Tibial nerve (tissue), 4 donors: ENCODE measurements around the gene CREBL2.

Experiments
- EP300 ChIP-seq, 2 donors: sonication (generic); formaldehyde crosslinking; IDR thresholded peaks; one replicate each; pipeline ENCODE4 v1.6.1; 2017; ENCODE audit warnings: antibody characterized with exemption in 2 of 2, mild to moderate bottlenecking in 1 of 2
- POLR2A ChIP-seq, 2 donors: fragments of 450-650 bp; IDR thresholded peaks; one replicate each; pipeline ENCODE4 v1.6.1; 2017; ENCODE audit warnings: antibody characterized with exemption in 2 of 2, mild to moderate bottlenecking in 2 of 2, moderate library complexity in 2 of 2
- TF ChIP-seq, protein P1 (sequence below), 5 experiments: fragments of 200-600 bp in 3 of 5; fragments of 450-650 bp in 2 of 5; sonication (generic) in 3 of 5; IDR thresholded peaks; one replicate each; pipeline ENCODE4 v1.5.1; 2016 to 2019; ENCODE audit warnings: antibody characterized with exemption in 5 of 5, mild to moderate bottlenecking in 3 of 5, moderate library complexity in 2 of 5

DNA sequence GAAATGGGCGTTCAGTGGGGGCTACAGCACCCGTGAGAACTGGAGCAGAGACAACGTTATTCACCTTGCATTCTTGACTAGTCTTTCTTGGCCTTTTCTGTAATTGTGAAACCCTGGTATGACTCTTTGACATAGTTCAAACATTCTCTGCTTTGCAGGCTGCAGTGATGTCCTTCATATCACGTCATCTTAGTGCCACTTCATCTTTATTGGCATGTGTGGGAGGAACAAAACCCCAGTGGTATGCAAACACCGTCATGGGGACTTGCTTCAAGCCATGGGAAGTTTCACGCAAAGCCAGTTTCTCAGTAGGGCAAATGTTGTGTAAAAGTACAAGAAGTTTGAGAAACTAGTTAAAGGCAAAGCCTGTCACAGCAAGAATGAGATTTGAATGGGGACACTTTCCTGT is 28.8 kb upstream of the CREBL2 start:
- TF ChIP-seq, protein P1, sequence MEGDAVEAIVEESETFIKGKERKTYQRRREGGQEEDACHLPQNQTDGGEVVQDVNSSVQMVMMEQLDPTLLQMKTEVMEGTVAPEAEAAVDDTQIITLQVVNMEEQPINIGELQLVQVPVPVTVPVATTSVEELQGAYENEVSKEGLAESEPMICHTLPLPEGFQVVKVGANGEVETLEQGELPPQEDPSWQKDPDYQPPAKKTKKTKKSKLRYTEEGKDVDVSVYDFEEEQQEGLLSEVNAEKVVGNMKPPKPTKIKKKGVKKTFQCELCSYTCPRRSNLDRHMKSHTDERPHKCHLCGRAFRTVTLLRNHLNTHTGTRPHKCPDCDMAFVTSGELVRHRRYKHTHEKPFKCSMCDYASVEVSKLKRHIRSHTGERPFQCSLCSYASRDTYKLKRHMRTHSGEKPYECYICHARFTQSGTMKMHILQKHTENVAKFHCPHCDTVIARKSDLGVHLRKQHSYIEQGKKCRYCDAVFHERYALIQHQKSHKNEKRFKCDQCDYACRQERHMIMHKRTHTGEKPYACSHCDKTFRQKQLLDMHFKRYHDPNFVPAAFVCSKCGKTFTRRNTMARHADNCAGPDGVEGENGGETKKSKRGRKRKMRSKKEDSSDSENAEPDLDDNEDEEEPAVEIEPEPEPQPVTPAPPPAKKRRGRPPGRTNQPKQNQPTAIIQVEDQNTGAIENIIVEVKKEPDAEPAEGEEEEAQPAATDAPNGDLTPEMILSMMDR (IDR thresholded peaks at IDR 0.05): no peak
- TF ChIP-seq POLR2A (IDR thresholded peaks at IDR 0.05) (no peak), EP300 (IDR thresholded peaks at IDR 0.05) (no peak)
